NCI-H146 treated with DMSO at 0.1 percent for 48 hours (cell line): Measurements from ENCODE around the gene OR5H6.
"Not testable (repeated sequence)": the region's sequence is repeated elsewhere in the genome, so short reads cannot be mapped to it uniquely, and the experiment has no call there.

ENCODE experiments used
- DNase-seq: peaks from one replicate; lab custom pipeline; 2025; ENCODE audit not compliant: unreplicated experiment; lab: John Stamatoyannopoulos, UW

OR5H6 gene

GRCh38 chr3:98263944-98264343 lies at the start of gene OR5H6:
OR5H6 (plus strand) TSS chr3:98264244; CDS start chr3:98264333, 89 bp downstream.
- no peak for DNase-seq

GRCh38 chr3:98215051-98215450 lies 49.0 kb upstream of the OR5H6 start:
- no peak for DNase-seq

GRCh38 chr3:98223907-98224672 lies 40.0 kb upstream of the OR5H6 start:
- DNase-seq, result no peak

- DNase-seq, result no peak
Observed at GRCh38 chr3:98232489-98232888, 31.6 kb upstream of the OR5H6 start.

GRCh38 chr3:98233468-98233867 lies 30.6 kb upstream of the OR5H6 start:
- no peak for DNase-seq

GRCh38 chr3:98240131-98240530 lies 23.9 kb upstream of the OR5H6 start:
- DNase-seq, result no peak

GRCh38 chr3:98242155-98242554 lies 21.9 kb upstream of the OR5H6 start:
- no peak for DNase-seq

GRCh38 chr3:98243843-98244242 lies 20.2 kb upstream of the OR5H6 start:
- no peak for DNase-seq

GRCh38 chr3:98246142-98246541 lies 17.9 kb upstream of the OR5H6 start:
- no peak for DNase-seq

GRCh38 chr3:98256026-98256425 lies 8.0 kb upstream of the OR5H6 start:
- not testable (repeated sequence) for DNase-seq

- no peak for DNase-seq
Observed at GRCh38 chr3:98259707-98260106, 4.3 kb upstream of the OR5H6 start.

- no peak for DNase-seq
Observed at GRCh38 chr3:98262046-98262445, 2.0 kb upstream of the OR5H6 start.

- DNase-seq, result no peak
Observed at GRCh38 chr3:98269846-98270245, 5.8 kb downstream of the OR5H6 start.

- DNase-seq, result no peak
Observed at GRCh38 chr3:98272126-98272525, 8.1 kb downstream of the OR5H6 start.

GRCh38 chr3:98274914-98275313 lies 10.9 kb downstream of the OR5H6 start:
- no peak for DNase-seq

GRCh38 chr3:98282205-98282604 lies 18.2 kb downstream of the OR5H6 start, which contains the start of gene OR5H2:
OR5H2 (plus strand) TSS chr3:98282505; CDS start chr3:98282903, 398 bp downstream.
- no peak for DNase-seq

GRCh38 chr3:98290916-98291315 lies 26.9 kb downstream of the OR5H6 start:
- no peak for DNase-seq

- DNase-seq, result no peak
Observed at GRCh38 chr3:98291332-98291957, 27.4 kb downstream of the OR5H6 start.
